KBM-7 (cell line): ENCODE results near the gene PPP6R2.
A peak's percentile ranks its signal among the peaks of the same experiment; 100 is the strongest.
"Not testable (repeated sequence)": the region's sequence is repeated elsewhere in the genome, so short reads cannot be mapped to it uniquely, and the experiment has no call there.

Source experiments
- DNase-seq: peaks from one replicate; pipeline ENCODE4 v3.0.0-alpha.2; 2015
- in situ Hi-C: fragments of 300-500 bp; cut with MboI; formaldehyde crosslinking; loops from 2 replicates; pipeline ENCODE4 v1.14.3; 2020; ENCODE audit warnings: low sequenced_read_pairs, low pct_unique_long_range_greater_than_20kb, mixed read lengths

Gene PPP6R2

DNA sequence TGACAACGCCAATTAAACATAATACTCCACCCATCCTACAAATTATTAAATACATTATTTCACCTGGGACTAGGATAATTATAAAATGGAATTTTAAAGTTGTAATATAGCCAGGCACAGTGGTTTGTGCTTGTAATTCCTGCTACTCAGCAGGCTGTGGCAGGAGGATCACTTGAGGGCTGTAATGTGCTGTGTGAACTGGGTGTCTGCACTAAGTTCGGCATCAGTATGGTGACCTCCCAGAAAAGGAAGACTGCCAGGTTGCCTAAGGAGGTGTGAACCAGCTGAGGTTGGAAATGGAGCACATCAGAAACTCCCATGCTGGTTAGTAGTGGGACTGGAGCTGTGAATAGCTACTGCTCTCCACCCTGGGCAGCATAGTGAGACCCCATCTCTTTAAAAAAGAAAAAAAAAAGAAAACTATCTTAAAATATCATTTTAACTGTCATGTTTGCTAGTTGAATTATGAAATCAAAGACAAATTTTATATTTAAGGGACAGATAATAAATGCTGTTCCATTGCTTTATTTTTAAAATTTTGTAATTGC, 28.0 kb downstream of the PPP6R2 start:
- in situ Hi-C loops: no loop called here
- no peak for DNase-seq

DNA sequence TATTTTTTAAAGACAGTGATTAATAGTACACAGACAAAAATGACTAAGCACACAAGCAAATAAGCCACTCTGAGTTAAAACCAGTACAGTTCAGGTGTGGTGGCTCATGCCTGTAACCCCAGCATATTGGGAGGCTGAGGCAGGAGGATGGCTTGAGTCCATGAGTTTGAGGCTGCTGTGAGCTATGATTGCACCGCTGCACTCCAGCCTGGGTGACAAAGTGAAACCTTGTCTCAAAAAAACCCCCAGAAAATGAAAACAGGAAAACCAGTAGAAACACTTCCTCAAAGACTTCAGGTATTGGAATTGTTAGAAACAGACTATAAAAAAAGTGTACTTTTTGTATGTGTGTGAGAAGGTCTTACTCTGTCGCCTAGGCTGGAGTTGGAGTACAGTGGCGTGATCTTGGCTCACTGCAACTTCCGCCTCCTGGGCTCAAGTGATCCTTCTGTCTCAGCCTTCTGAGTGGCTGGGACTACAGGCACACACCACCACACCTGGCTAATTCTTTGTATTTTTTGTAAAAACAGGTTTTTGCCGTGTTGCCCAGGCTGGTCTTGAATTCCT, 33.0 kb downstream of the PPP6R2 start:
- in situ Hi-C loops: no loop called here
- DNase-seq: peak; percentile 39

DNA sequence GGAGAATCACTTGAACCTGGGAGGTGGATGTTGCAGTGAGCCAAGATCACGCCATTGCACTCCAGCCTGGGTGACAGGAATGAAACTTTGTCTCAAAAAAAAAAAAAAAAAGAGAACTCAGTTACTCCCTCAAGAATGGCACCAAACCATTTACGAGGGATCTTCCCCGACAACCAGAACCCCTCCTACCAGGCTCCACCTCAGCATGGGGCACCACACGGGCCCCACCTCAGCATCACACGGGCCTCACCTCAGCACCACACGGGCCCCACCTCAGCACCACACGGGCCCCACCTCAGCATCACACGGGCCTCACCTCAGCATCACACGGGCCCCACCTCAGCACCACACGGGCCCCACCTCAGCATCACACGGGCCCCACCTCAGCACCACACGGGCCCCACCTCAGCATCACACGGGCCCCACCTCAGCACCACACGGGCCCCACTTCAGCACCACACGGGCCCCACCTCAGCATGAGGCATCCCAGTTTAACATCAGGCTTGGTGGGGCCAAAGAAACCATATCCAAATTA, 38.0 kb downstream of the PPP6R2 start:
- DNase-seq, in situ Hi-C loops: not testable (repeated sequence)

- in situ Hi-C loops: no loop called here
- DNase-seq: no peak
Observed at GRCh38 chr22:50396751-50397370, 53.7 kb downstream of the PPP6R2 start.

GRCh38 chr22:50397371-50398060, 54.4 kb downstream of the PPP6R2 start:
- in situ Hi-C loops, DNase-seq: not testable (repeated sequence)

DNA sequence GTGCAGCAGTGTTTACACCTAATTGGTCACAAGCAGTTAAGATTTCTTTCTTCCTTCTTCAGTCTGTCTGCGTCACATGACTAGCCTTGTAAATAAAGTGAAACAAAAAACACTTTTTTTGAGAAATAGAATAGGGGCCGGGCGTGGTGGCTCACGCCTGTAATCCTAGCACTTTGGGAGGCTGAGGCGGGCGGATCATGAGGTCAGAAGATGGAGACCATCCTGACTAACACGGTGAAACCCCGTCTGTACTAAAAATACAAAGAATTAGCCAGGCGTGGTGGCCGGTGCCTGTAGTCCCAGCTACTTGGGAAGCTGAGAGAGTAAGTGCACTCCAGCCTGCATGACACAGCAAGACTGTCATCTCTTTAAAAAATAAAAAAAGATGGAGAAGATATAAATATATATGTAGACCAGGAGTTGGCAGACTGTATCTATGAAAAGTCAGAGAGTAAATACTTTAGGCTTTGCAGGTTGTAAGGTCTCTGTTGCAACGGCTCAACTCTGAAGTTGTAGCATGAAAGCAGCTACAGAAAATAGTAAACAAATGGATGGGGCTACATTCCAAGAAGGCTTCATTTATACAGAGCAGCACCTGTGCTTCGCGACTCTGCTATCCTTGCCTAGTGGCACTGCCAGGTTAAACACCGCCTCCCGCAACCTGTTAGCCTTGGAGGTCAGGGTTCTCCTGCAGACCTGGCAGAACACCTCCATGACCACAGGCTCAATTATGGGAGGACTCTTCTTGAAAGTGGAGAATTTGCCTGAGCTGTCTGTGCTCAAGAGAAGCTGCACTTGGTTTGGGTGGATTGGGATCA, 55.9 kb downstream of the PPP6R2 start:
- no peak for DNase-seq
- in situ Hi-C loops: no loop called here

DNA sequence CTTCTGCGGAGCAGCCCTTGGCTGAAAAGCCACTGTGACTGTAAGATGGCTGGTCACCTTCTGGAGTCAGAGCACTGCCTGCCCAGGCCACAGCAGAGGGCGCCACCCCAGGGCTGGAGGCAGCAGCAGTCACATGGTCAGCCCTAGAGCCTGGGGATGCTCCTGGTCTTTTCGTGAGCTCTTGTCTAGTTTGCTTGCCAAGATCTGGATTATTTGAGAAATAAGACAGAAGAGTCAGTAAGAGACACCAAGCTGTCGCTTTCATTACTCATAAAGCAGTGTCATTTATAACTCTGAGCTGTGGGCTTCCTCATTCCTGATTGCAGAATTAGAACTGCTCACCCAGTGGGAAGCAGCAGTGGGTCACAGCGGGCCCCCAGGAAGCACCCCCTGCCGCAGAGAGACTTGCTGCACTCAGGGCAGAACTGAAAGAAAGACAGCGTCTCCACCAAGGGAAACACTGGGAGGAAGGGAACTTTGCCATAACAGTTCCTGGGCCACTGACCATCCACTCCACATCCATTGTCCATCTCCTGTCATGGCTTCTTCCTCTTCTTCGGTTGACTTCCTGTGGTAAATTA, 56.7 kb downstream of the PPP6R2 start:
- in situ Hi-C loops: no loop called here
- peak; percentile 49 for DNase-seq

DNA sequence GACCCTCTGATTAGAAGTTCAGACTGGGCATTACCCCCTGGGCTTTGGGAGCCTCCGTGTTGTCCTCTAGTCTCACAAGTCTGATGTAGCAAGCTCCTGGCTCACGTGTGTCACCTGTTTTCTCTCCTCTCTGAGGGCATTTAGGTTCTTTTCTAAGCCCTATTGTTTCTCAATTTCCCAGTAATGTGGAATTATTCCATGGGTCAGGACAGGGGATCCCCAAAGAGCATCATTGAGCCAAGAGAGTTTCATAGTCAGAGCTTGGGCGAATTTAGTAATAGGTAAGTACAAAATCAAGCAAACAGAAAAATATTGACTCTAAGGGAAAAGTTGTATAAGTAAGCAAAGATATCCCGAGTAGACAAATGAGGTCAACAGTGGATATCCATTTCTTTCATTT, 57.3 kb downstream of the PPP6R2 start:
- no peak for DNase-seq
- in situ Hi-C loops: no loop called here

DNA sequence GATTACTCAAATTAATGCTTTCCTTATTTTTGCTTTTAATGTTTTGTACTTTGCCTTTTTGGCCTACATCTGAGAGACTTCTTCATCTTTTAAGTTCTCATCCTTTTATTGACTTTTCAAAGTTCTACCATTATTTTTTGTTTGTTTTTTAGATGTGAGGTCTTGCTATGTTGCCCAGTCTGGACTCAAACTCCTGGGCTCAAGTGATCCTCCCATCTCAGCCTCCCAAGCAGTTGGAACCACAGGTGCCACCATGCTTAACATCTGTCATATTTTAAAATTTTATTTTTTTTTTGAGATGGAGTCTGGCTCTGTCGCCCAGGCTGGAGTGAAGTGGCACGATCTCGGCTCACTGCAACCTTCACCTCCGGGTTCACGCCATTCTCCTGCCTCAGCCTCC, 57.8 kb downstream of the PPP6R2 start:
- no peak for DNase-seq
- in situ Hi-C loops: no loop called here

- no peak for DNase-seq
- in situ Hi-C loops: no loop called here
Observed at GRCh38 chr22:50401907-50402306, 58.8 kb downstream of the PPP6R2 start.

GRCh38 chr22:50403701-50404101, 60.6 kb downstream of the PPP6R2 start:
- peak; percentile 87 for DNase-seq
- in situ Hi-C loops: no loop called here

DNA sequence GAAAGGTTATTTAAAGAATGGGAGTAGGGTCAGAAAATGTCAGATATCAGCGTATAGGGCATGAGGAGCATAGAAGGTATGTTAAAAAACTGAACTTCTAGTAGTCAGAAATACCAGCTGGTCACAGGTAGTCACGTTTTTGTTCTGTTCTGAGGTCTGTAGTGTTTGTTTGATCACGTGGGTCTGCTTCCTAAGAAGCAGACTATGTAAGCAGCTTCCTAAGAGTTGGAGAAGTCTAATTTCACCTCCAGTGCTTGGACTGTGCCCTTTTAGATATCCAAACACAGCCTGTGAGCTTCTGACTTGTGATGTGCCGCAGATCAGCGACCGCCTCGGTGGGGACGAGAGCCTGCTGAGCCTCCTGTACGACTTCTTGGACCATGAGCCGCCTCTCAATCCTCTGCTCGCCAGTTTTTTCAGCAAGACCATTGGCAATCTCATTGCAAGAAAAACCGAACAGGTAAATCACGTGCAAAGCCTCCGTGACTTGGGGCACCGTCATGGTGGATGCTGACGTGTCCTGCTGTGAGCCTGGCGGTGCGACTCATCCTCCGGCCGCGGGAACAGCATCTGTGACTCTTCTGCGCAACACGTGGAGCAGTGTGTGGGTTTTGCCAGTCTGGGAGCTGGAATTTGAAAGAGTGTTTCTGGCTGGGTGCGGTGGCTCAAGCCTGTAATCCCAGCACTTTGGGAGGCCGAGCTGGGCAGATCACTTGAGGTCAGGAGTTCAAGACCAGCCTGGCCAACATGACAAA, 63.5 kb downstream of the PPP6R2 start:
- in situ Hi-C loops: no loop called here
- no peak for DNase-seq

DNA sequence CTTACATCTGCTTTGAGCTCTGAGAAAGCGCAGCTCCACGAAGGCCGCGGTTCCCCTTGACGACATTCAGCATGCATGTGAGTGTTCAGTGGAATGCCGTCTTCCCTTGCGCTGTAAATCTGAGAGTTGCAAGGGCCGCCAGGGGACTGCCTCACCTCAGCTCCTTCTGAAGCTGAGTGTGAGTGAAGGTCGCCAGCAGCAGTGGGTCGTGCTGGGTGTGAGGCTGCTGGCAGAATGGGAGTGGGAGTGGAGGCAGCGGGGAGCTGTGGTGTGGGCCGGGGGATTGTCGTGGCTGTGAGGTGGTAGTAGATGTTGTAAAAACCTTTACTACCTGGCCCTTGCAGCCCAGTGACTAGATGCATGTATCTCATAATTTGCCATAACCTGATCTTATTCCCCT, 65.2 kb downstream of the PPP6R2 start:
- in situ Hi-C loops: no loop called here
- DNase-seq: no peak

DNA sequence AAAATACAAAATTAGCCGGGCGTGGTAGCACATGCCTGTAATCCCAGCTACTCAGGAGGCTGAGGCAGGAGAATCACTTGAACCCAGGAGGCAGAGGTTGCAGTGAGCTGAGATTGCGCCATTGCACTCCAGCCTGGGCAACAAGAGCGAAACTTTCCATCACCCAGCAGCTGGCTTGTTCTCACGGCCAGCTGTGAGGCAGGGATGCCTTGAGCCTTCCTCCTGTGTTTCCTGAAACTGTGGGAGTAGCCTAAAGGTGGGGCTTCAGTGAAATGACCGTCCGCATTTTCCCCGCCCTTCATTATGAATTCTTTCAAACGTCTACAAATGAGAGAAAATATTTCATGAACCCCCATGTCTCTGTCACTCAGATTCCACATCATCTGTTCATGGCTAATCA, 65.8 kb downstream of the PPP6R2 start:
- DNase-seq, in situ Hi-C loops: not testable (repeated sequence)

GRCh38 chr22:50414476-50415248, 71.5 kb downstream of the PPP6R2 start:
- in situ Hi-C loops: no loop called here
- DNase-seq: no peak

DNA sequence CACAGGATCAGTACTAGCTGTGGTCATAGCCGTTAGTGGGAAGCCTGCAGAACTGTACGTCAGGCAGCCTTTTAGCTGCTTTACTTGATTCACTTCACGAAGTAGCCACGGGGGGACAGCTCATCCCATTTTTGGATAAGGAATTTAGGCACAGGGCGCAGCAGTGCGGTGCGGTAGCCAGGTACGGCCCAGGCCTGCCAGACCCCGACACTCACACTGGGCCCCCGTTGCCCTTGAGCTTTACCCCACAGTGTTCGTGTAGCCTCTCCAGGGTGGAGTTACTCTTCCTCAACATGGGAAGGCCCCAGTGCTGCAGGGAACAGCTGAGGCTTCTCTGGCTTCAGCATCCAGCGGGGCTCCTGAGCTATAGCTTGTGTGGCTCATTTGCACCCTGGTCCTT, 72.3 kb downstream of the PPP6R2 start:
- in situ Hi-C loops: no loop called here

DNA sequence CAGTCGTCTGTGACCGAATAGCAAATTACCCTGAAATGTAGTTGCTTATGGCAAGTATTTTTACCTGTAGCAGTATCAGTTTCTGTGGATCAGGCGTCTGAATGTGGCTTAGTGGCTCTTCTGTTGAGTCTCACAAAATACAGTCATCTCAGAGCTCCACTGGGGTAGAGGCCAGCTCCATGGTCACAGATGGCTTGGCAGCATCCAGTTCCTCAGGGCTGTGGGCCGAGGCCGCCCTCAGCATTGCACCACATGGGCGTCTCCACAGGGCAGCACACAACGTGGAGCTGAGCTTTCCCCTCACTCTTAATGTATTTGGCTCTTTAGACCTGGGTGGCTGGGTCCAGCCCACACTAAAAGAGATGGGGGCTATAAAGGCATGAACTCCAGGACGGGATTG, 73.9 kb downstream of the PPP6R2 start:
- DNase-seq: no peak
- in situ Hi-C loops: no loop called here

More for the DNA sequence above, 72.3 kb downstream of the PPP6R2 start:
- DNase-seq: no peak
